Heart left ventricle (tissue), 13 donors: ENCODE measurements around the gene ZNF804A.

ENCODE experiments used
- POLR2A ChIP-seq, 2 donors: fragments of 450-650 bp; IDR thresholded peaks; one replicate each; pipeline ENCODE4 v1.6.1; 2017; ENCODE audit warnings: antibody characterized with exemption in 2 of 2, mild to moderate bottlenecking in 2 of 2, moderate library complexity in 2 of 2
- TF ChIP-seq, protein P1 (sequence below), 12 donors: fragments of 200-600 bp; sonication (generic) in 4 of 12; IDR thresholded peaks; one replicate each; pipeline versions ENCODE4 v1.5.0 to v1.8.0; 2018 to 2022; ENCODE audit warnings: antibody characterized with exemption in 12 of 12, mild to moderate bottlenecking in 5 of 12
- donor health status: ischemic (EF 13 %, LVEDD 7.1; RV severe dilation, severe dysfunction).
- donor health status: DM: no; HTN: yes; CAD: no.
- donor health status: DM: no; HTN: no; CAD: no.
- donor health status: ischemic (EF 25% LVEDD 6.9; RV normal size, moderate dysfunction).
- donor health status: ischemic (EF 25% LVEDD 5.7; RV mildly dilated, moderate dysfunction).
- donor health status: ischemic (EF 35%, LVEDD 5.7; RV mildly dilated, moderate dysfunction).
- donor health status: nonischemic (EF 11% LVEDD 7.7; RV severe dilation, severe dysfunction).
- donor health status: DM: yes; HTN: yes; CAD: no.
- donor health status: PGD.
- donor health status: ischemic (EF 29% LVEDD 5.4; RV normal size, mild dysfunction).
- donor health status: nonischemic (EF 23%, LVEDD 6.1; RV moderate dilation, normal function).

DNA sequence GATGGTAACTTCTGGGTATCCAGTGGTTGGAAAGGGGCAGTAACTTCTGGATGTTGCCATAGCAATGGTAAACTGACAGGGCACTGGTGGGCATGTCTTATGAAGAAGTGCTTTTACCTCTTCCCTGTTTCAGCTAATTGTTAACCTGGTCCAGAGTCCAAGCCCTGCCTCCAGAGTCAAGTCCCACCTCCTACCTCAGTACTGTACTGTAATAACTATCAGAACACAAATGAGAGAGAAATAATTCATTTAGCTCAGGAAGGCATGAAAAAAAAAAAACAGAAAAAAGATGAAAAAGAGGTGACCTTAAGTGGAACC is 237.0 kb downstream of the ZNF804A start:
- TF ChIP-seq, protein P1, sequence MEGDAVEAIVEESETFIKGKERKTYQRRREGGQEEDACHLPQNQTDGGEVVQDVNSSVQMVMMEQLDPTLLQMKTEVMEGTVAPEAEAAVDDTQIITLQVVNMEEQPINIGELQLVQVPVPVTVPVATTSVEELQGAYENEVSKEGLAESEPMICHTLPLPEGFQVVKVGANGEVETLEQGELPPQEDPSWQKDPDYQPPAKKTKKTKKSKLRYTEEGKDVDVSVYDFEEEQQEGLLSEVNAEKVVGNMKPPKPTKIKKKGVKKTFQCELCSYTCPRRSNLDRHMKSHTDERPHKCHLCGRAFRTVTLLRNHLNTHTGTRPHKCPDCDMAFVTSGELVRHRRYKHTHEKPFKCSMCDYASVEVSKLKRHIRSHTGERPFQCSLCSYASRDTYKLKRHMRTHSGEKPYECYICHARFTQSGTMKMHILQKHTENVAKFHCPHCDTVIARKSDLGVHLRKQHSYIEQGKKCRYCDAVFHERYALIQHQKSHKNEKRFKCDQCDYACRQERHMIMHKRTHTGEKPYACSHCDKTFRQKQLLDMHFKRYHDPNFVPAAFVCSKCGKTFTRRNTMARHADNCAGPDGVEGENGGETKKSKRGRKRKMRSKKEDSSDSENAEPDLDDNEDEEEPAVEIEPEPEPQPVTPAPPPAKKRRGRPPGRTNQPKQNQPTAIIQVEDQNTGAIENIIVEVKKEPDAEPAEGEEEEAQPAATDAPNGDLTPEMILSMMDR (IDR thresholded peaks at IDR 0.05): no peak
- no peak for TF ChIP-seq POLR2A (IDR thresholded peaks at IDR 0.05)
